Measurements from ENCODE around the gene DLG2.

The DLG2 gene

GRCh38 chr11:84965484-84965883 lies 661.7 kb downstream of the DLG2 start:
- no peak for TF ChIP-seq CTCF (IDR thresholded peaks at IDR 0.05; ENCODE audit: low read depth, low read length, missing control alignments)
- no peak for DNase-seq (ENCODE audit: low read depth)
- no peak overlapping the region for H3K4me3 ChIP-seq (ENCODE audit: low read depth, low read length)

GRCh38 chr11:84963240-84963639 lies 663.9 kb downstream of the DLG2 start:
- no peak for DNase-seq (ENCODE audit: low read depth)
- TF ChIP-seq CTCF (IDR thresholded peaks at IDR 0.05; ENCODE audit: low read depth, low read length, missing control alignments), result no peak

GRCh38 chr11:84962018-84962417 lies 665.1 kb downstream of the DLG2 start:
- no peak for TF ChIP-seq CTCF (IDR thresholded peaks at IDR 0.05; ENCODE audit: low read depth, low read length, missing control alignments)
- DNase-seq (ENCODE audit: low read depth), result no peak
- H3K4me3 ChIP-seq (ENCODE audit: low read depth, low read length), result no peak overlapping the region

More at GRCh38 chr11:84963240-84963639, 663.9 kb downstream of the DLG2 start:
- H3K4me3 ChIP-seq (ENCODE audit: low read depth, low read length), result no peak overlapping the region

- no peak for DNase-seq (ENCODE audit: low read depth)
- no peak for TF ChIP-seq CTCF (IDR thresholded peaks at IDR 0.05; ENCODE audit: low read depth, low read length, missing control alignments)
- no peak overlapping the region for H3K4me3 ChIP-seq (ENCODE audit: low read depth, low read length)
These were observed 668.8 kb downstream of the DLG2 start for GRCh38 chr11:84958295-84958694.

GRCh38 chr11:84950569-84951270 lies 676.4 kb downstream of the DLG2 start:
- no peak for TF ChIP-seq CTCF (IDR thresholded peaks at IDR 0.05; ENCODE audit: low read depth, low read length, missing control alignments)
- DNase-seq (ENCODE audit: low read depth), result no peak
- H3K4me3 ChIP-seq (ENCODE audit: low read depth, low read length), result no peak overlapping the region

- no peak overlapping the region for H3K4me3 ChIP-seq (ENCODE audit: low read depth, low read length)
- no peak for TF ChIP-seq CTCF (IDR thresholded peaks at IDR 0.05; ENCODE audit: low read depth, low read length, missing control alignments)
- no peak for DNase-seq (ENCODE audit: low read depth)
These were observed 679.1 kb downstream of the DLG2 start for GRCh38 chr11:84947970-84948580.

- no peak for TF ChIP-seq CTCF (IDR thresholded peaks at IDR 0.05; ENCODE audit: low read depth, low read length, missing control alignments)
- no peak overlapping the region for H3K4me3 ChIP-seq (ENCODE audit: low read depth, low read length)
- DNase-seq (ENCODE audit: low read depth), result no peak
These were observed 680.1 kb downstream of the DLG2 start for GRCh38 chr11:84947070-84947469.

Data from GM12864 (cell line).